ENCODE results near the gene CTAGE9.

Gene CTAGE9

DNA sequence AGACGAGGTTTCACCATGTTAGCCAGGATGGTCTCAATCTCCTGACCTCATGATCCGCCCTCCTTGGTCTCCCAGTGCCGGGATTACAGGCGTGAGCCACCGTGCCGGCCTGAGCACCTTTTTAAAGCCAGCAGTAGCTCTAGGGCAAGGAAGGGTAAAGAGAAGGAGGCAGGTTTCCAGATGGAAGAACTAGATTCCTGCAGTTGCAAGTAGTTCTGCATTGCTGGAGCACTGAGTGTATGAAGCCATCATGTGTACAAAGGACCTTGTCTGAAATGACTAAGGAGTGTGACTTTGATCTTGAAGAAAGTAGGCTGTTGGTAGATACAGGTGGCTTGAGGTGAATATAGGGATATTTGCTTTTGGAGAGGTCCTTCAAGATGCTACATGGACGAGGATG lies 13.9 kb downstream of the CTAGE9 start:
- H3K4me3 ChIP-seq (ENCODE audit: low read depth in 1 of 2, low read length in 2 of 2), result no peak overlapping the region
- no peaks in the 10 kb centered on the region for H3K36me3 ChIP-seq (ENCODE audit: insufficient read depth, low read length)
- H3K27me3 ChIP-seq (ENCODE audit: insufficient read depth, low read length, poor library complexity), result no peaks in the 10 kb centered on the region
- no peak for TF ChIP-seq EZH2 (IDR thresholded peaks at IDR 0.05; ENCODE audit: borderline replicate concordance, low read depth, low read length, severe bottlenecking)
- TF ChIP-seq, protein P1, sequence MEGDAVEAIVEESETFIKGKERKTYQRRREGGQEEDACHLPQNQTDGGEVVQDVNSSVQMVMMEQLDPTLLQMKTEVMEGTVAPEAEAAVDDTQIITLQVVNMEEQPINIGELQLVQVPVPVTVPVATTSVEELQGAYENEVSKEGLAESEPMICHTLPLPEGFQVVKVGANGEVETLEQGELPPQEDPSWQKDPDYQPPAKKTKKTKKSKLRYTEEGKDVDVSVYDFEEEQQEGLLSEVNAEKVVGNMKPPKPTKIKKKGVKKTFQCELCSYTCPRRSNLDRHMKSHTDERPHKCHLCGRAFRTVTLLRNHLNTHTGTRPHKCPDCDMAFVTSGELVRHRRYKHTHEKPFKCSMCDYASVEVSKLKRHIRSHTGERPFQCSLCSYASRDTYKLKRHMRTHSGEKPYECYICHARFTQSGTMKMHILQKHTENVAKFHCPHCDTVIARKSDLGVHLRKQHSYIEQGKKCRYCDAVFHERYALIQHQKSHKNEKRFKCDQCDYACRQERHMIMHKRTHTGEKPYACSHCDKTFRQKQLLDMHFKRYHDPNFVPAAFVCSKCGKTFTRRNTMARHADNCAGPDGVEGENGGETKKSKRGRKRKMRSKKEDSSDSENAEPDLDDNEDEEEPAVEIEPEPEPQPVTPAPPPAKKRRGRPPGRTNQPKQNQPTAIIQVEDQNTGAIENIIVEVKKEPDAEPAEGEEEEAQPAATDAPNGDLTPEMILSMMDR (IDR thresholded peaks at IDR 0.05; ENCODE audit: borderline replicate concordance, extremely low read depth, low read length, poor library complexity, severe bottlenecking), result no peak
- no peak for ATAC-seq (ENCODE audit: insufficient read depth, low read depth)
- H3K4me2 ChIP-seq (ENCODE audit: insufficient read depth, low read length), result no peak overlapping the region
- no peak overlapping the region for H2AFZ ChIP-seq (ENCODE audit: low read depth, low read length)
- no peaks in the 10 kb centered on the region for H3K79me2 ChIP-seq (ENCODE audit: insufficient read depth, low read length)
- no peaks in the 10 kb centered on the region for H4K20me1 ChIP-seq (ENCODE audit: insufficient read depth, low read length)
- no peaks in the 10 kb centered on the region for H3K4me1 ChIP-seq (ENCODE audit: insufficient read depth, low read length)
- DNase-seq, result no peak
- no peak overlapping the region for H3K9ac ChIP-seq (ENCODE audit: low read depth, low read length)
- no peaks in the 10 kb centered on the region for H3K9me3 ChIP-seq (ENCODE audit: insufficient read depth, low read length, severe bottlenecking)
- H3K27ac ChIP-seq (ENCODE audit: low read length), result no peak overlapping the region

DNA sequence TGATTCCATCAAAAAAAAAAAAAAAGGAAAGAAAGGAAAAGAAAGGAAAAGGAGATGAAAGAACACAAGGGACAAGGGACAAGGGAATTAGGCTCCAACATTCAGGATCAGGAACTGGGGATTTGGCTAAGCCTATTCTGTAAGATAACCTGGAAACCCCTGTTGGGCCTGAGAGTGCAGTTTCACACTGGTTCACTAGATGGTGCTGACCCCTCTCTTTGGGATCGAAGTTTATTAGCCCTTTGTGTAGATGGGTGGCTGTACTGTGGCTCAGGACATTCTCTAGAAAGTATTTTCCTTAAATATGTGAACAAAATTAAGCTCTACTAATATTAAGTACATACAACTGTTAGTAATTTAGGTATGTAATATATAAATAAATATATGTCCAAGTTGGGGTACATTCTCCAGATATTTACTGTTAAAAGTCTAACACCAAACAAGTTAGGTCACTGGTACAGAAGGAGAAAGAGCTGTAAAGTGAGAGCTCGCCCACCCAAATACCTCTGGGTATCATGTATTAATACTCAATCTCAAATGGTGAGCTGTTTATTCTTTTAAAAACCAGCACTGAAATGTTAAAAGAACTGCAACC lies 15.9 kb downstream of the CTAGE9 start:
- Histone ChIP-seq H3K27ac (ENCODE audit: low read length) (no peak overlapping the region), H3K36me3 (ENCODE audit: insufficient read depth, low read length) (no peaks in the 10 kb centered on the region), H4K20me1 (ENCODE audit: insufficient read depth, low read length) (no peaks in the 10 kb centered on the region), H2AFZ (ENCODE audit: low read depth, low read length) (no peak overlapping the region), H3K4me2 (ENCODE audit: insufficient read depth, low read length) (no peak overlapping the region), H3K4me3 (ENCODE audit: low read depth in 1 of 2, low read length in 2 of 2) (no peak overlapping the region), H3K9ac (ENCODE audit: low read depth, low read length) (no peak overlapping the region), H3K4me1 (ENCODE audit: insufficient read depth, low read length) (no peaks in the 10 kb centered on the region), H3K79me2 (ENCODE audit: insufficient read depth, low read length) (no peaks in the 10 kb centered on the region), H3K9me3 (ENCODE audit: insufficient read depth, low read length, severe bottlenecking) (no peaks in the 10 kb centered on the region), H3K27me3 (ENCODE audit: insufficient read depth, low read length, poor library complexity) (no peaks in the 10 kb centered on the region)
- TF ChIP-seq, protein P1 (IDR thresholded peaks at IDR 0.05; ENCODE audit: borderline replicate concordance, extremely low read depth, low read length, poor library complexity, severe bottlenecking), result peak; percentile 77
- no peak for TF ChIP-seq EZH2 (IDR thresholded peaks at IDR 0.05; ENCODE audit: borderline replicate concordance, low read depth, low read length, severe bottlenecking)
- DNase-seq (peak; percentile 42), ATAC-seq (ENCODE audit: insufficient read depth, low read depth) (peak; percentile 88)

DNA sequence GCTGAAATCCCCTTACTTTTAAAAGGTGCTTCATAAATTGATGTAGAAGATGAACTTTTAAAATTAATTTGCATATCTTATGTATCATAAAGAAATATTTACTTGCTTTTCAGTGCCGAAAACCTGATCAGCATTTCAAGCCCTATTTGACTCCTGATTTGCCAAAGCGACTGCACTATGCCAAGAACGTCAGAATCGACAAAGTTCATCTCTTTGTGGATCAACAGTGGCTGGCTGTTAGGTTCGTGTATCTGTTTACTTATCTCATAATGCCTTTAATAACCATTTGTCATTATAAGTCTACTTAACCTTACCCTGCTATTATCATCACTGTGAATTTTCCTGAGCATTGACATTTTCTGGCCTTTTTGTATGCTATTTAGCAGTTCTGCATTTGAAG lies 17.4 kb downstream of the CTAGE9 start:
- DNase-seq, result no peak
- ATAC-seq (ENCODE audit: insufficient read depth, low read depth), result no peak
- H3K27ac ChIP-seq (ENCODE audit: low read length), result no peak overlapping the region
- no peak overlapping the region for H3K4me2 ChIP-seq (ENCODE audit: insufficient read depth, low read length)
- H3K9ac ChIP-seq (ENCODE audit: low read depth, low read length), result no peak overlapping the region
- H3K79me2 ChIP-seq (ENCODE audit: insufficient read depth, low read length), result no peaks in the 10 kb centered on the region
- no peaks in the 10 kb centered on the region for H3K36me3 ChIP-seq (ENCODE audit: insufficient read depth, low read length)
- no peaks in the 10 kb centered on the region for H4K20me1 ChIP-seq (ENCODE audit: insufficient read depth, low read length)
- TF ChIP-seq EZH2 (IDR thresholded peaks at IDR 0.05; ENCODE audit: borderline replicate concordance, low read depth, low read length, severe bottlenecking), result no peak
- TF ChIP-seq, protein P1 (IDR thresholded peaks at IDR 0.05; ENCODE audit: borderline replicate concordance, extremely low read depth, low read length, poor library complexity, severe bottlenecking), result no peak
- no peaks in the 10 kb centered on the region for H3K9me3 ChIP-seq (ENCODE audit: insufficient read depth, low read length, severe bottlenecking)
- no peak overlapping the region for H2AFZ ChIP-seq (ENCODE audit: low read depth, low read length)
- H3K4me1 ChIP-seq (ENCODE audit: insufficient read depth, low read length), result no peaks in the 10 kb centered on the region
- H3K27me3 ChIP-seq (ENCODE audit: insufficient read depth, low read length, poor library complexity), result no peaks in the 10 kb centered on the region
- H3K4me3 ChIP-seq (ENCODE audit: low read depth in 1 of 2, low read length in 2 of 2), result no peak overlapping the region
